GM20000 (cell line): Measurements from ENCODE around the gene ZIC5.
"Not testable (repeated sequence)": the region's sequence is repeated elsewhere in the genome, so short reads cannot be mapped to it uniquely, and the experiment has no call there.

Source experiments
- DNase-seq: peaks from one replicate; pipeline ENCODE4 v3.0.0; 2012; ENCODE audit warnings: low spot score
- CTCF ChIP-seq: IDR thresholded peaks from 2 replicates; pipeline ENCODE4 v1.5.1; 2012; ENCODE audit warnings: mild to moderate bottlenecking, control low read depth; ENCODE audit errors: extremely low read depth, missing control alignments

ZIC5 gene

GRCh38 chr13:99956473-99957349, 14.9 kb downstream of the ZIC5 start:
- TF ChIP-seq CTCF = no peak
- DNase-seq = no peak

GRCh38 chr13:99955747-99956472, 15.7 kb downstream of the ZIC5 start:
- no peak for DNase-seq
- no peak for TF ChIP-seq CTCF

GRCh38 chr13:99955107-99955746, 16.3 kb downstream of the ZIC5 start:
- DNase-seq = no peak
- TF ChIP-seq CTCF = no peak

GRCh38 chr13:99953138-99953755, 18.3 kb downstream of the ZIC5 start:
- TF ChIP-seq CTCF = no peak
- DNase-seq = no peak

GRCh38 chr13:99951666-99952065, 19.9 kb downstream of the ZIC5 start:
- DNase-seq = not testable (repeated sequence)

GRCh38 chr13:99949679-99950413, 21.7 kb downstream of the ZIC5 start:
- no peak for TF ChIP-seq CTCF
- no peak for DNase-seq
